ENCODE data around the gene SPINK2. TPM values are rescaled to one million over a fixed set of nuclear protein-coding genes. Genes with fewer than 3 reads are reported as not detected.

Gene SPINK2
- total RNA-seq, 1 experiment from 2014 or later: not detected

DNA sequence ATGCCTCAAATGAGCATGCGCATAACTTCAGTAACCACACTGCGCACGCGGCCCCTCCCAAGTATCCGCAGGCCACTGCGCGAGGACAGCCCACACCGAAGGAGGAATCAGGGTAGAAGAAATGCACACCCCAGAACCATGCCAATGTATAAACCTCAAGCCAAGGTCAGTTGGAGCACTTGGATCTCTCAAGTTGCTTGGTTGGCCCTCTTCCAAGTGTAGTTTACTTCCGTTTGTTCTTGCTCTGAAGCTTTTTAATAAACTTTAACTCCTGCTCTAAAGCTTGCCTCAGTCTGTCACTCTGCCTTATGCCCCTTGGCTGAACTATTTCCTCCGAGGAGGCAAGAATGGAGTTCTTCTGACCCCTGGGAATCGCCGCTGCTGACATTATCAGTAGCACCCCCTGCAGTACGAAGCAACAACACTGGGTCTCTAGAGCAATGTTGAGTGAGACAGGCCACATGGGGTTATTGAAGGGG, 22.0 kb upstream of the SPINK2 start:
- ChIA-PET CTCF (no interaction called here), POLR2A (no interaction called here)
- no peaks in the 10 kb centered on the region for H3K9me3 ChIP-seq (ENCODE audit: control insufficient read depth, insufficient read depth, low read depth, low read length)
- BruUV-seq (replicated peaks): no TSS peak
- DNase-seq (ENCODE audit: low read depth, low spot score) (no peak), ATAC-seq (no peak)
- intact Hi-C loops (cut with micrococcal nuclease; ENCODE audit: unreplicated experiment): no loop called here
- H3K4me3 ChIP-seq (ENCODE audit: low read depth in 2 of 2, low read length in 2 of 2): no peak overlapping the region
- no peak overlapping the region for H3K27ac ChIP-seq (ENCODE audit: low read length)
- H3K27me3 ChIP-seq (ENCODE audit: control insufficient read depth, insufficient read depth, low read length): no peaks in the 10 kb centered on the region
- no peaks in the 10 kb centered on the region for H3K36me3 ChIP-seq (ENCODE audit: control insufficient read depth, insufficient read depth, low read length)
- H3K4me1 ChIP-seq (ENCODE audit: control insufficient read depth, insufficient read depth, low read length): no peaks in the 10 kb centered on the region
- in situ Hi-C loops (cut with HindIII; ENCODE audit: low pct_unique_long_range_greater_than_20kb, low sequenced_read_pairs): no loop called here
- TF ChIP-seq, protein P1, sequence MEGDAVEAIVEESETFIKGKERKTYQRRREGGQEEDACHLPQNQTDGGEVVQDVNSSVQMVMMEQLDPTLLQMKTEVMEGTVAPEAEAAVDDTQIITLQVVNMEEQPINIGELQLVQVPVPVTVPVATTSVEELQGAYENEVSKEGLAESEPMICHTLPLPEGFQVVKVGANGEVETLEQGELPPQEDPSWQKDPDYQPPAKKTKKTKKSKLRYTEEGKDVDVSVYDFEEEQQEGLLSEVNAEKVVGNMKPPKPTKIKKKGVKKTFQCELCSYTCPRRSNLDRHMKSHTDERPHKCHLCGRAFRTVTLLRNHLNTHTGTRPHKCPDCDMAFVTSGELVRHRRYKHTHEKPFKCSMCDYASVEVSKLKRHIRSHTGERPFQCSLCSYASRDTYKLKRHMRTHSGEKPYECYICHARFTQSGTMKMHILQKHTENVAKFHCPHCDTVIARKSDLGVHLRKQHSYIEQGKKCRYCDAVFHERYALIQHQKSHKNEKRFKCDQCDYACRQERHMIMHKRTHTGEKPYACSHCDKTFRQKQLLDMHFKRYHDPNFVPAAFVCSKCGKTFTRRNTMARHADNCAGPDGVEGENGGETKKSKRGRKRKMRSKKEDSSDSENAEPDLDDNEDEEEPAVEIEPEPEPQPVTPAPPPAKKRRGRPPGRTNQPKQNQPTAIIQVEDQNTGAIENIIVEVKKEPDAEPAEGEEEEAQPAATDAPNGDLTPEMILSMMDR (IDR thresholded peaks at IDR 0.05): no peak
- TF ChIP-seq POLR2AphosphoS5 (IDR thresholded peaks at IDR 0.05; ENCODE audit: low read depth, low read length) (no peak), SIN3A (IDR thresholded peaks at IDR 0.05; ENCODE audit: borderline replicate concordance, insufficient read depth, low read depth, low read length) (no peak), TCF7L2 (IDR thresholded peaks at IDR 0.05; ENCODE audit: low read depth, low read length) (no peak)
- TF ChIP-seq, protein P2, sequence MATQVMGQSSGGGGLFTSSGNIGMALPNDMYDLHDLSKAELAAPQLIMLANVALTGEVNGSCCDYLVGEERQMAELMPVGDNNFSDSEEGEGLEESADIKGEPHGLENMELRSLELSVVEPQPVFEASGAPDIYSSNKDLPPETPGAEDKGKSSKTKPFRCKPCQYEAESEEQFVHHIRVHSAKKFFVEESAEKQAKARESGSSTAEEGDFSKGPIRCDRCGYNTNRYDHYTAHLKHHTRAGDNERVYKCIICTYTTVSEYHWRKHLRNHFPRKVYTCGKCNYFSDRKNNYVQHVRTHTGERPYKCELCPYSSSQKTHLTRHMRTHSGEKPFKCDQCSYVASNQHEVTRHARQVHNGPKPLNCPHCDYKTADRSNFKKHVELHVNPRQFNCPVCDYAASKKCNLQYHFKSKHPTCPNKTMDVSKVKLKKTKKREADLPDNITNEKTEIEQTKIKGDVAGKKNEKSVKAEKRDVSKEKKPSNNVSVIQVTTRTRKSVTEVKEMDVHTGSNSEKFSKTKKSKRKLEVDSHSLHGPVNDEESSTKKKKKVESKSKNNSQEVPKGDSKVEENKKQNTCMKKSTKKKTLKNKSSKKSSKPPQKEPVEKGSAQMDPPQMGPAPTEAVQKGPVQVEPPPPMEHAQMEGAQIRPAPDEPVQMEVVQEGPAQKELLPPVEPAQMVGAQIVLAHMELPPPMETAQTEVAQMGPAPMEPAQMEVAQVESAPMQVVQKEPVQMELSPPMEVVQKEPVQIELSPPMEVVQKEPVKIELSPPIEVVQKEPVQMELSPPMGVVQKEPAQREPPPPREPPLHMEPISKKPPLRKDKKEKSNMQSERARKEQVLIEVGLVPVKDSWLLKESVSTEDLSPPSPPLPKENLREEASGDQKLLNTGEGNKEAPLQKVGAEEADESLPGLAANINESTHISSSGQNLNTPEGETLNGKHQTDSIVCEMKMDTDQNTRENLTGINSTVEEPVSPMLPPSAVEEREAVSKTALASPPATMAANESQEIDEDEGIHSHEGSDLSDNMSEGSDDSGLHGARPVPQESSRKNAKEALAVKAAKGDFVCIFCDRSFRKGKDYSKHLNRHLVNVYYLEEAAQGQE (IDR thresholded peaks at IDR 0.05; ENCODE audit: insufficient read depth in 1 of 2, low read depth in 2 of 2, low read length in 1 of 2): no peak

DNA sequence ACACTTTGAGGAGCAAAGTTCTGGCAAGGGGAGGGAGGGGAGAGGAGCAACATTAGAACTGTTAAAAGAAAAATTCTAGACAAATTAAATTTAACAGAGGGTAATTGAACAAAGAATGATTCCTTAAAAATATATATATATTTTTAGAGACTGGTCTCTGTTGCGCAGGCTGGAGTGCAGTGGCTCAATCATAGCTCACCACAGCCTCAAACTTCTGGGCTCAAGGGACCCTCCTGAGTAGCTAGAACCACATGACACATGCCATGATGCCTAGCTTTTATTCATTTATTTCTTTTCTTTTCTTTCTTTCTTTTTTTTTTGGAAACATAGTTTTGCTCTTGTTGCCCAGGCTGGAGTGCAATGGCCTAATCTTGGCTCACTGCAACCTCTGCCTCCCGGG, 19.1 kb upstream of the SPINK2 start:
- TF ChIP-seq TCF7L2 (IDR thresholded peaks at IDR 0.05; ENCODE audit: low read depth, low read length): no peak
- TF ChIP-seq, protein P1 (IDR thresholded peaks at IDR 0.05): no peak
- no peak for TF ChIP-seq SIN3A (IDR thresholded peaks at IDR 0.05; ENCODE audit: borderline replicate concordance, insufficient read depth, low read depth, low read length)
- TF ChIP-seq, protein P2 (IDR thresholded peaks at IDR 0.05; ENCODE audit: insufficient read depth in 1 of 2, low read depth in 2 of 2, low read length in 1 of 2): no peak
- no peak for TF ChIP-seq POLR2AphosphoS5 (IDR thresholded peaks at IDR 0.05; ENCODE audit: low read depth, low read length)
- H3K9me3 ChIP-seq (ENCODE audit: control insufficient read depth, insufficient read depth, low read depth, low read length): no peaks in the 10 kb centered on the region
- H3K36me3 ChIP-seq (ENCODE audit: control insufficient read depth, insufficient read depth, low read length): no peaks in the 10 kb centered on the region
- CTCF ChIA-PET: no interaction called here
- DNase-seq (ENCODE audit: low read depth, low spot score) (no peak), ATAC-seq (no peak)
- H3K27me3 ChIP-seq (ENCODE audit: control insufficient read depth, insufficient read depth, low read length): no peaks in the 10 kb centered on the region
- BruUV-seq (replicated peaks): no TSS peak
- no peaks in the 10 kb centered on the region for H3K4me1 ChIP-seq (ENCODE audit: control insufficient read depth, insufficient read depth, low read length)
- H3K4me3 ChIP-seq (ENCODE audit: low read depth in 2 of 2, low read length in 2 of 2): no peak overlapping the region
- H3K27ac ChIP-seq (ENCODE audit: low read length): no peak overlapping the region
- intact Hi-C loops (cut with micrococcal nuclease; ENCODE audit: unreplicated experiment): no loop called here
- POLR2A ChIA-PET: no interaction called here
- in situ Hi-C loops (cut with HindIII; ENCODE audit: low pct_unique_long_range_greater_than_20kb, low sequenced_read_pairs): no loop called here
